GM19397 (cell line): ENCODE results near the gene BRD1.

Source experiments
- ATAC-seq: cut with Tn5 transposase; IDR thresholded peaks from one replicate; pipeline ENCODE4 v1.9.1; 2021; ENCODE audit warnings: mild to moderate bottlenecking, moderate library complexity; ENCODE audit not compliant: unreplicated experiment

BRD1 gene

DNA sequence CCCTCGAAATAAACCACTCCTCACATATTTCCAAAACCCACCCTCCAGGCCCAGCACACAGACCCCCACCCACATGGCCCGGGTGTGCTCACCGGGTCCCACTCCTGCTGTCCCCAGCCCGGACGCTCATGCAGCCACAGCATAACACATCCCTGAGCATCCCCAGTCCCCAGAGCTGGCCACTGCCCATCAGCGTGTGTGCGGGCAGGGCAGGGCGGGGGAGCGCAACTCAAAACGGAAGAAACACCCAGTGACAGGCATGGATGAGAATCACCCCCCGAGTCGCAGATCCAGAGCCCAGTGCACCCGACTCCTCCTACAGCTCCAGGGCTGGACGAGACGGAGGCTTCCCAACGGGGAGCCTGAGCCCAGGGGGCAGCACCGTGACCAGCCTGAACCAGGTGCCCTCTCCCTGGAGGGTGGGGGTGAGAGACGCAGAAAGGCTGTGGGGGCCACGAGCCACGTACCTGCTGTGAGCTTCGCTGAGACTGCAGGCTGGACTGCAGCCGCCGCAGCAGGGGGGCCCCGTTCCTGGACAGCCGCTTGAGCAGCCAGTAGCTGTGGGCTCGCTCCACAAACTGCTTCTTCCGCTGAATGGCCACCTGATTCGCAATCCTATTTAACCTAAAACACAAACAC, 23.8 kb downstream of the BRD1 start:
- ATAC-seq: no peak

DNA sequence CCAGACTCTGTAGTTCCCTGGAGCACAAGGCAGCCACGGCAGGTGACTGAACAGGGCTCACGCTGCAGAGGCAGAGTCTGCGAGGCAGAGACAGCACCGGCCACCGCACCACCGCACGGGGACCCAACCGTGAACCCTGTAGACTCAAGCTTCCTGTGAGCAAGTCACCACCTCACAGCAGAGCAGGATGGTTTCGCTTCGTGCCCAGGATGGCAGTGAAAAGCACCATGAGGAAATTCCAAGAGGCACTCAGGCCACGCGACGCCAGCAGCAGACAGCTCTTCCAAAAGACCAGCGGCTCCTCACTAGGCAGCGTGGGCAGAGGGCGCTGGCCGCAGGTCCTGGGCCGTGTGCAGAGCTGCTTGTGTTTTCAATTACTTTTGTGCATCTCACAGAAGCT, 24.5 kb downstream of the BRD1 start:
- ATAC-seq: no peak

DNA sequence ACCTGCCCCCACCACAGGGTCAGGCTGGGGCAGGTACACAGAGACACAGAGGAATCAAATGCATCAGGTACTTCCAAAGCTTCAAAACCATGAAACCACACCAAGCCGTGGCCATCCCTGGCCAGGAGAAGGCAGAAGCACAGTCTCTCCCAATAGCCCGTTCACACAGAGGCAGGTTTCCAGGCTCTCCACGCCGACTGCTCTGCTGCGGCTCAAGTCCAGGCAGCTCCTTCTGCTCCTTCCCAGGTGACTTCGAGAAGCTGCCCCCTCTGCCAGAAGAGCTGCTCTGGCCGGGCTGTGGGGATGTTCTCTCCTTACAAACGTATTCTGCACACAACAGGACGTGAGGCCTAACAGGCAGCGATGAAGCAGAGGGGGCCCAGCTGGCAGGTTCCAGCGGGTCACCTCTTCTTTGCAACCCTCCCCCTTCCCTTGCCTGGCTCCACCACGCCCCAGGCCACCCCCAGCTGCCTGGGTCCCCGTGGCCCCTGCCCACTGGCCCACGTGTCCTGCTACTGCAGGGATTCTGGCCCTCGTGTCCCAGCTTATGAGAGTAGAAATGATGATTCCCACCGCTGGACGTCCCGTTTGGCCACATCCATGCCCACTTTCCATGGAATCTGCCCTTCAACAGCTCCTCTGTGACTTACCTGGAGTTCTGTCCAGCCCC, 26.1 kb downstream of the BRD1 start:
- no peak for ATAC-seq

DNA sequence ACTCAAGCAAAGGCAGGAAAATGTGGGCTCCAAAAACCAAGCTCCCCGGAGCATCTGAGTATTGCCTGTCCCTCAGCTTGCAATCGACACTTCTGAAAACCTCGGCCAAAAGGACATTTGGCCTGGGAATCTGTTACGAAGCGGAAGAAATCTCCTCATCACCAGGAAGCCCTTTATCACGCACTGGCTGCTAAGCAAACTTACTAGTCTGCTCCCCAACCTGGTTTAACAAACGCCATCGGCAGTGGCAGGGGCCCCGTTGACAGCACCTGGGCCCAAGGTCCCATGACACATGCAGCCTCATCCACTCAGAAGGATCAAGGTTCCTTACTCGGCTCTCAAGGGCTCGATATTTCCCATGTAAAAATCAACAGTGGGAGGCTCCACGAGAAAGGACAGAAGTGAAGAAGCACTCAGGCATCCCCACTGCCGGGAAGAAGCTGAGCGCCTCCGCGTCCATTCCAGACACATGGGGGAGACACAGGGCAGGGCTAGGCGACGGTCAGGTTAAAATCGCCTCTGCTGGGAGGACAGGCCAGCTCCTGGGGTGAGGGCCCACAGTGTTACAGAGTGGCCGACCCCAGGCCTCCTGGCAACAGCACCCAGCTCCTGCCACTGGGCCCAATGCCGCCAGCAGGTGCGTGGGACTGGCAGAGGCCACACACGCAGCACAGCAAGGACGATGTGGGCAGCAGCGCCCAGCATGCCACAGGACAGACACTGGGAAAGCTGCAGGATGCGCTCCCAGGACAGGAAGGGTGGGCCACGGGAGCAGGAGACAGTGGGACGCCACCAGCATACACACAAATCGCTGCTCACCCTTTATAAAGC, 27.1 kb downstream of the BRD1 start:
- ATAC-seq: no peak

DNA sequence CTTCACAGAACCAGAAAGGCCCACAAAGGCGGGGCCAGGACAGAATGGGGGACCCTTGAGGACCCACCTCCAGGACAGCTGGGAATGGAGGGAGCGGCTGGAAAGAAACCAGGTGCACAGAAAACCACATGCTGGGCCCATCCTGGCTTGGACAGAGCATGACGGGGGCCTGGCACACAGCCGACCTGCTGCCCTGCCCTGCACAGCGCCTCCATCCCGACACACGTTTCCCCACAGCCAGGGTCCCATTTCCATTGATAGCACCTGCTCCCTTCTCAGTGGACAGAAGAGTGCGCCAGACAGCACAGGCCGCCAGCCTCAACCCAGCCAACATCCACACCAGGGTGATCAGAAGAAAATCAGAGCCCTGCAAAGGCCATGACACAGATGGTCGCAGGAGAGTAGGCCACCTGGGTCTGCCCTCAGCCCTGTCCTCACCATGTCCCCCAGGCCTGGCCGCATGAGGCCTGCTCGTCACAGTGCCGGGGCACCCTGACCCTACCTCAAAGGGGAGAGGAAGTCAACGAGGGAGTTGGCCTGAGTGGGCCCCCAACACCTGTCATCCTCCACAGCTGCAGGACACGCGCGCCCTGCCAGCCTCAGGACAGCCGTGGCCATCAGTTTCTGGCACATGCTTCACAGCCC, 28.1 kb downstream of the BRD1 start:
- no peak for ATAC-seq

DNA sequence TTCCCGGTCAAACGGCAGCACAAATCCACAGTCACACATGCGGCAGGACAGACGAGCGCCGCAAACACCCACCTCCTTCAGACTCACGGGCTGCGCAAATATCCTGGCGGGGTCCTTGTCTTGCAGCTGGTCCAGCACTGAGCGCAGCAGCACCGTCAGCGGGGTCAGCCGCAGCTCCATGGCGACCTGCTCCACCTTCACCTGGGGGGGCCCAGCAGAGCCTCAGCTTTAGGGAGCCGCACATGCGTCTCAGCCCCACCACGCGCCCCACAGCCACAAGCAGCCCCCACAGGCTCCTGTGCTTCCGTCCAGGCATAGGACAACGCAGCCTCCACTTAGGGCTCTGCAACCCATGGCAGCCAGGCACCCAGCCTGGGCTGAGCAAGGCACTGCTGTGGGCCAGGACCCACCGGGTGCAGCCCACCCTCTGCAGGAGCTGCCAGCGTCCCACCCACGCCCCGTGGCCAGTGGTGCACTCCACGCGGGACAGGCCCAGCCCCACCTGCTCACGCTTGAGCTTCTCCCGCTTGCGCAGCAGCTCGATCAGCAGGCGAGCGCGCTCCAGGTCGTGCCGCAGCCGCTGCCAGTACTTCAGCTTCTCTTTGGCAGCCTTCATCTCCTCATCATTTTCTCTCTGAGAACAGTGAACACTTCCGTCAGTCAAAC, 29.1 kb downstream of the BRD1 start:
- no peak for ATAC-seq

DNA sequence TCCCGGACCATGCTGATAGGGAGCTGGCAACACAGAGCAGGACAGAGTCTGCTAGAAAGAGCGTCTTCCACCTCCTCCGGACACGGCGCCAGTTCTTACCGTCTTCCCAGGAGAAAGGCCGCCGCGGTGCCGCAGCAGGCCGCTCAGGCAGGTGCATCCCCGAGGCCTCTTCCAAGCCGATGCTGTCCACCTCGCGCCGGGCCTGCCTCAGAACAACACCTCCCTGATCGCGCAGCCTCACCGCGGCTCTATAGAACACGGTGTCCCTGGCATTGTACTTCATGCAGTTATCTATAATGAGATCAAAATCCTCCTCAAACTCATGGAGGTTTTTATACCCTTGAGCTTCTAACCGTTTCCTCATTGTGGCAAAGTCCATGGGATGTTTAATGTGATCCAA, 30.0 kb downstream of the BRD1 start:
- no peak for ATAC-seq

DNA sequence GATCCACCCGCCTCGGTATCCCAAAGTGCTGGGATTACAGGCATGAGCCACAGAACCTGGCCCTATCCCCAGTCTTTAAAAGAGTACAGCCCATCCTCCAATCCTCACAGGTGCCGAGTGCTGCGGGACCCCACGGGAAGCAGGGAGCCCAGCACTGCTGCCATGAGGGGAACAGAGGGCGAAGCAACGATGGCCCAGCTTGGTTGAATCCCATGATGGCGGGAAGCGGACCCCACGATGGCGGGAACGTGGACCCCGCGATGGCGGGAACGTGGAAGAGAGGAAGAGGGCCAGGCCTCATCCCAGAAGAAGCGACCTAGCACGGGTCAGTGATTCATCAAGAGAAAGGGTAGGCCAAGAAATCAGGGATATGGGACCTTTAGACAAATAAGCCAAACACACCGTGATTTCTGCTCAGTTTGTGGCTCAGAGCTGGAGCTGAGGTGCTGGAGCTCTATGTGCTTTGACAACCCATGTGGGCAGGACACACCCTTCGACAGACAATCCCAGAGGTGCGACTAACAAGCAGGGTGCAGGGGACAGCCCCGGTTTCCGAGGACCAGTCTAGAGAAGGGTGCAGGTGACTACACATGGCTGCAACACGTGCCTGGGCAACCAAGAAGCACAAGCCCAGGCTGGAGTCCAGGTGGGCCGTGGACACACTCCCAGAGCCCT, 30.9 kb downstream of the BRD1 start:
- ATAC-seq: no peak

DNA sequence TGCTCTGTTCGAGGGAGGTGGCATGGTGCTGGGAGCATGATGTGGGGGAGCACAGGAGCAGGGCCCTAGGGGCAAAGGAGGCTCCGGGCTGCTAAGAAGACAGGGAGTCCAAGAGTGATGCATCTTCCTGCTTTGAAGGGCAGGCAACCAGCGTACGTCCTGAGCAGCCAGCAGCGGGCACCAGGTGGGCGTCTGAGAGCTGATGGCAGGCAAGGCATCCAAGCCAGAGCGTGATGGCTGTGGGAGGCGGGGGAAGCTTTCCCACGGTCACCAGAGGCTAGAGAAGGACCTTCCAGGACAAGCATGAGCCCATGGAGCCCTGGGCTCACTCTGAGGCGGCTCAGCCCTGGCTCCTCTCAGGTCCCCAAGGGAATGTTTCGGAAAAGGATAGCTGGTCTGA, 32.2 kb downstream of the BRD1 start:
- no peak for ATAC-seq

DNA sequence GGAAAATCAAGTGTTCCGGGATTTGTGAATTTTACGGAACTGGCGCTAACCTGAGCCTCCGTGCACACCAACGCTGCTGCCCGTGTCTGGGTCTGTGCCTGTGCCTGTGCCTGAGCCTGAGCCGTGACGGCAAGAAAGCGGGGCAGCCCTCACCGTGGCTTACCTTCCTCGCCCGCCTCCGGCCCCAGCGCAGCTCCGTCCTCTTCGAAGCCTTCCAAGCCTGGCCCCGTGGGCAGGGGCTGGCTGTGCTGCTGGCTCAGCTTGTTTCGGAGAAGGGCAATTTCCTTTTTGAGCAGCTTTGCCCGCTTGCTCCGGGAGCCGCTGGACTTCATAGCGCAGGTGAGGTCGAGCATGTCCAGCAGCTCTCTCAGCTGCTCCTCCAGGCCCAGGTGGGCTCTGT, 33.8 kb downstream of the BRD1 start:
- ATAC-seq: no peak

DNA sequence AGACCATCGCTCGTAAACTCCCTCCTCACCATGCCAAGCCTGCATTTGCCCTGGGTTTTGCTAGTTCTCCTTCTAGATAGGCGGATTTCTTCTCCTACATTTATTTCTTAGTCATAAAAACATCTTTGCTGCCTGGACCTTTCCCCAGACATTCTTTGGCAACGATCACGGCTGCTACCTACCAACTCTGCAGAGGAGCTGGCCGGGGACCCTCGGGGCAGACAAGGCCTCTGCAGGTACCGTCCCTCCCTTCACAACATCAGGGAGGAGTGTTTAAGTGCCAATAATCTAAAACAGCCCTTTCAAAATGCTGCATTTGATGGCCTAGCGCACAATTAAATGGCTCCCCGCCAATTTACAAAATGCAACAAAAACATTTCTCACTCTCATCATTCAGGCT, 34.4 kb downstream of the BRD1 start:
- ATAC-seq: no peak

DNA sequence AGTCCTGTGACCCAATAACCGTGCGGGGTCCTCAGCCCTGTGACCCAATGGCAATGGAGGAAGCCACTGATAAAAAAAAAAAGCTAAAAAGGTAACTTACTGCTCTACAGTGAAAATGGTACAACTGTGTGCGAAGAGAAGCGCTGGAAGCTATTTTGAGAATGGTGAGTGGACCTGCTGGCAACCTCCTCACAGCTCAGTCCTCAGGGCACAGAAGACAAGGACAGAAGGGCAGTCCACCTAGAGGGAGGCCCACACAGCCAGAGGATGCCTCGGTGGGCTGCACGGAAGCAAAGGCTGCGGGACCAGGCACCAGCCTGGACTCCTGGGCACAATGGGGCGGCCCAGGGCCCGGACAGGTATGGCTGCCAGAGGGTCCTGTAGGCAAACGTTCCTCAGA, 35.6 kb downstream of the BRD1 start:
- ATAC-seq: no peak

DNA sequence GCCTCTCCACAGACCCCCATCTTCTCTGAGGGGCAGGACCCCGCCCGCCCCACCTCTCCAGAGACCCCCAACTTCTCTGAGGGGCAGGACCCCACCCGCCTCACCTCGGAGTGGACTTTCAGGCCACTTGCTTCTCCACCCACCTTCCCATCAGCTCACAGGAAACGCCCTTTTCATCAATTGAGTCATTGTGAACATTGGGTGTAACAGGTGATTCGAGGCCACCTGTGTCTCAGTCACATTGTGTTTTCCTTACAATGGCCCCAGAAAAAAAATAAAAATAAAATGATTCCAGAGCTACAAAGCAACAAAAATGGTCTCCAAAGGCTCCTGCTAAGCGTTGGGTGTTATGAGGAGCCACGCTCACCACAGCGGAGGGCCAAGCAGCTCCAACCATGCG, 36.0 kb downstream of the BRD1 start:
- no peak for ATAC-seq

DNA sequence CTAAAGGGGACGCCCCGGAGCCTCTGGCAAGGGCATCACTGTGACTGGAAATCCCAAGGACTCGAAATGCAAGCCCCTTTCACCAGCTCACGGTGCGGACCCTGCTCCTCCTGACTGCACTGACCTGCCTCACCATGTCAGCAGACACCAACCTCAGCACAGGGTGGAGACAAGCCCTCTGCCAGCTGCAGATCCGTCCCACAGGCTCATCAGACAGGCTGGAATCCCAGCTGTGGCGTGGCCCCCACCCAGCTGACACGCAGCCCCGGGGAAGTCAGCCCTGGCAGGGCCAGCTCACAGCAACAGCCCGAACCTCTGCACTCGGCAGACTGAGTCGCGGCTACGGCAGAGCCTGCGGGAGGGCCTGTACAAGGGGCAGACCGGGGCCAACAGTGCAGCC, 36.8 kb downstream of the BRD1 start:
- no peak for ATAC-seq

DNA sequence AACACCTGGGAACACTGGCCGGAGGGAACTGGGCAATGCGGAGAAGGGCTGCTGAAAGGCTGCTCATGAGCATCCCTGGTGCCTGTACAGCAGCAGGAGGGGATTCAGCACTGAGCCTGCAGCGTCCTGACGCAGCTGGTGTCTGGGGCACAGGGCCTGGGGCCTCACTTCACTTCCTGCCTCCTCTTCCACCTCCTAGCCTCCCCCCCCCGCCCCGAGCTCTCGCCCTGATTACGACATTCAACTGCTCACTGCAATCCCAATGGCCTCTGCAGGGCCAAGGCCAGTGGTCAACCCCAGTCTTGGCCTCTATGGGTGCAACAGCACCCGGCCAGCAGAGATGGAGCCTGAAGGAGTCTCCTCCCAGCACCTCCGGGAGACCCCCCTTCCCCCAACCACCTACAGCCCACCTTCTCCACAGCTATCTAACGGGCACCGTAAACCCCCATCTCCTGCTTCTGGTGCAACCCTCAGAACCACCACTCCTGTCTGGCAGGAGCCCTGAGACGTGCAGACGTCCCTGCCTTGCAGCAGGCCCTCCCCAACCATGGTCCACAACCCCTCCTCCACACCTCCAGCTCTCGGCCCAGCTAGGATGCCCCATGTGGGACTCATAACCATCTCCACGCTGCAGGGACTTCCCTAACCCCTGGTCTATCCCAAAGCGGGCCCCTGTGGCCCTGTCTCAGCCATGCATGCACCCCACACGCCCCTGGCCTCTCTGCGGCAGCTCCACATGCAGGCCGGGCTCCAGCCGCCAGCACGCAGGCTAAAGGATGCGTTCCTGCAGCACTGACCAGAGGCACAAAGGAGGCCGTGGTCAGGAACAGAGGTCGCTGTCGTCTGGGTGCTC, 38.2 kb downstream of the BRD1 start:
- no peak for ATAC-seq

DNA sequence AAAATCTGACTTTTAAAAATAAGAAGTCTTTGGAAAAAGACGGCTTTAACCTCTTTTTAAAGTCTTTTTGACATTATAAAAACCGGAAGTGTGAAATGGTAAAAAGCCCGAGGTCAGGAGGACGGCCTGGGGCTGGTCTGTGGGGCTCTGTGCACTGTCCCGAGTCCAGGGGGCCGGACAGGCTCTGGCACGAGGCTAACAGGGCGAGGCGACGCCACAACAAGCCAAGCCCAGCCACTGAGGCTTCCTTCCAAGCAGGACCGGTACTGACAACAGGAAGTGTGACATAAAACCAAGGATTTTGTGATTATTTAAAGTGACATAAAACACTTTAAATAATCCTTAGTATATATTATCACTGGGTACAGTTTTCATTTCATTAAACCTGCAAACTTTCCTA, 39.2 kb downstream of the BRD1 start:
- ATAC-seq: no peak

DNA sequence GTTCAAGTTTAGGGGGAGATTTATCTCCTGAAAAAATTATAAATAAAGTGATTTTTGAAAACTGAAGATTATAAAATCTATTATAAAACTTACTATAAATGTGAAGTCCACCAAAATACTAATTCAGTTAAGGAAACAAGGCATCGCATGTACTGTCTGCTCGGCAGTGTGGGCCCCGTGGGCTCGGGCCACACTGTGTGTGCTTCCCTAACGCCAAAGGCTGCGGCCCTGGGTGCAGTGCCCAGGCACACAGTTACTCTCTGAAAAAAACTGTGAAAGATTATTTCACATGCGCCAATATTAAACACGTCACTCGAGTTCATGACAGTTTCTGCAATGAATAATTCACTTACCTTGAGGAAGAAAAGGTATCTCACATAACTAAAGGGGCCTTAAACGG, 39.8 kb downstream of the BRD1 start:
- no peak for ATAC-seq

DNA sequence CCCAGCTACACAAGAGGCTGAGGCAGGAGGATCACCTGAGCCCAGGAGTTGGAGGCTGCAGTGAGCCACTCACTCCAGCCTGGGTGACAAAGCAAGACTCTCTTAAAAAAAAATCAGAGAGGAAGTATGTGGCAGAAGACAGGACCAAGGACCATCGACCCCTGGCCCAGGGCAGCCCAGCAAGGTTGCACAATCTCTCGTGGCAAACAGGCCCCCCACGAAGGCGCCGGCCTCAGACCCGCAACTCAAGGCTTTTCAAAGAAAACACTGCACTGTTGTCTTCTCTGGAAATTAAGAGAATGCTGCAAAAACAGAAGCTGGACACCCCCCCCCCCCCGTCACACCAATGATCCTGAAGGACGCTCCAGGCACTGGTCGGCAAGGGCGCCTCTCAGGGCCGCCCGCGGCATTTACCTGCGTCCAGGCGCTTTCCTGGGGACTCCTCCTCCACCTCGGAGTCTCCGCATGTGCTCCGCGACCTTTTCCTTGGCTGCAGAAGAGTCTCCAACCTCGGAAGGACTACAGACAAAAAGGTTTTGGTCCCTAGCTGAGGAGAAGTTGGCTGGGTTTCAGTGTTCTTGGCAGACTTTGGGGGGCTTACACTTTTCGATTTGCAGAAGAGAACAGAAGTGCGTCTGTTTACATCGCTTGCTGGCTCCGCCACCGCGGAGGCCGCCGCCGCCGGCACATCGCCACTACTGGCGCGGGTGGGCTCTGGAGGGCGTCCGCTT, 40.5 kb downstream of the BRD1 start:
- no peak for ATAC-seq

DNA sequence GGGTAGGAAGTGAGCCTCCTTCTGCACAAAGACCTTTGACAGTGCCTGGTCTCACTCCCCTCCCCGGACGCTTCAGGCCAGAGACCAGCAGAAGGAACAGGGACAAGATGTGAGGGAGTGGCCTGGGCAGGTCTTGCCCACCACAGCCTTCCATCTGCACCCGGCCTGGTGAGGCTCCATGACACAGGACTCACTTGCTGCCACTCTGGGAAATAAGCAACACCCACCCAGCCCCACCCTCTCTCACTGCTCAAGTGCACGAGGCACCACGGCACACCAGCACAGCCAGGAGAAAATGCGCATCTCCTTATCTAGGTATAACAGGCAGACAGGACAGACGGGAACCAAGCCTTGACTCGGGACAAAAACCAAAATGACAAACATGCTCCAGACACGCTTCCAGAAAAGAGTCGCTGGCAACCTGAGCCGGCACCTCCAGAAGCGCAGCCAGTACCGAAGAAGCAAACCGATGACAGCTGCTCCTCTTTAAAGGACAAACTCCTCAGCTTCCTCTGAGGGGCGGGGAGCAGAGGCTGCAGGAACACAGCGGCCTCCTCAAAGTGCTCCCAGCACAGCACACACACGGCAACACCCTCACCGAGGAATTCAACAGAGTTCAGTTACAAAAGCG, 41.7 kb downstream of the BRD1 start:
- ATAC-seq: no peak
